GM12878 (cell line): ENCODE results near the gene PSG4. TPM values are rescaled to one million over a fixed set of nuclear protein-coding genes. Genes with fewer than 3 reads are reported as not detected.
A peak's percentile ranks its signal among the peaks of the same experiment; 100 is the strongest.
"Not testable (repeated sequence)": the region's sequence is repeated elsewhere in the genome, so short reads cannot be mapped to it uniquely, and the experiment has no call there.

Experiments
- ATAC-seq: fragments of 200-7000 bp; cut with Tn5 transposase; 3 replicates; pipeline ENCODE4 v1.9.1; 2020; ENCODE audit warnings: mild to moderate bottlenecking, moderate library complexity
- BruUV-seq: library from RNA; stranded (reverse); fragments of 400-500 nt; replicated peaks from 2 replicates; lab custom pipeline; 2021; lab: Mats Ljungman, UMichigan
- CTCF ChIA-PET: fragments of 300-600 bp; sonication (Branson Sonifier 250); formaldehyde crosslinking; extraction: SDS; loops from one replicate; lab custom pipeline; 2021; ENCODE audit warnings: inconsistent platforms; lab: Yijun Ruan, JAX
- POLR2A ChIA-PET: fragments of 350-600 bp; formaldehyde crosslinking; extraction: SDS; loops from one replicate; lab custom pipeline; 2021; ENCODE audit warnings: inconsistent platforms; lab: Charles Lee
- RAD21 ChIA-PET: fragments of 300-600 bp; sonication (Branson Sonifier 250); formaldehyde crosslinking; loops from one replicate; lab custom pipeline; 2023; ENCODE audit warnings: antibody characterized with exemption; ENCODE audit not compliant: unreplicated experiment; lab: Charles Lee
- SMC1A ChIA-PET: fragments of 300-600 bp; sonication (Branson Sonifier 250); formaldehyde crosslinking; loops from one replicate; lab custom pipeline; 2023; ENCODE audit not compliant: unreplicated experiment, uncharacterized antibody; lab: Charles Lee
- DNase-seq: peaks from one replicate; pipeline ENCODE4 v3.0.0-alpha.2; 2011; ENCODE audit warnings: low read depth, low spot score
- FAIRE-seq: peaks from 3 replicates; lab custom pipeline; 2011; peaks lifted over from hg19 to GRCh38; lab: Jason Lieb, UNC
- H2AFZ ChIP-seq: 2 replicates; pipeline ENCODE4 v1.6.0; 2011; ENCODE audit warnings: low read depth, low read length, control low read depth; ENCODE audit not compliant: control insufficient read depth
- H3K27ac ChIP-seq: 2 replicates; pipeline ENCODE4 v1.5.1; 2011; ENCODE audit warnings: control low read depth; ENCODE audit not compliant: control insufficient read depth, insufficient read depth
- H3K27me3 ChIP-seq, 2 experiments: replicated peaks in 1 of 2; 2 replicates each; pipeline versions ENCODE4 v1.6.0 to v1.6.1; 2011; ENCODE audit warnings: low read length in 1 of 2; ENCODE audit not compliant: control insufficient read depth in 2 of 2, insufficient read depth in 2 of 2
- H3K36me3 ChIP-seq, 2 experiments: 2 replicates each; pipeline ENCODE4 v1.5.1; 2011; ENCODE audit warnings: low read length in 1 of 2; ENCODE audit not compliant: control insufficient read depth in 2 of 2, insufficient read depth in 2 of 2
- H3K4me1 ChIP-seq: 2 replicates; pipeline ENCODE4 v1.6.1; 2011; ENCODE audit warnings: mild to moderate bottlenecking, low read length, moderate library complexity, mixed read lengths; ENCODE audit not compliant: control insufficient read depth, insufficient read depth
- H3K4me2 ChIP-seq: 2 replicates; pipeline ENCODE4 v1.6.0; 2011; ENCODE audit warnings: control low read depth; ENCODE audit not compliant: control insufficient read depth, insufficient read depth
- H3K4me3 ChIP-seq: fragments of 200-600 bp; sonication (generic); 2 replicates; pipeline ENCODE4 v1.5.1; 2016
- H3K79me2 ChIP-seq: 2 replicates; pipeline ENCODE4 v1.6.0; 2011; ENCODE audit warnings: low read length; ENCODE audit not compliant: control insufficient read depth, insufficient read depth
- H3K9ac ChIP-seq: 2 replicates; pipeline ENCODE4 v1.8.0; 2011; ENCODE audit warnings: low read length, control low read depth, mixed read lengths; ENCODE audit not compliant: control insufficient read depth, insufficient read depth
- H3K9me3 ChIP-seq: replicated peaks from 3 replicates; pipeline ENCODE4 v1.5.1; 2011; ENCODE audit warnings: mild to moderate bottlenecking, low read length; ENCODE audit not compliant: control insufficient read depth, insufficient read depth
- H4K20me1 ChIP-seq: 2 replicates; pipeline ENCODE4 v1.6.0; 2011; ENCODE audit not compliant: control insufficient read depth, insufficient read depth
- CTCF ChIP-seq, 3 experiments: IDR thresholded peaks in 2 of 3; conservative IDR thresholded peaks in 1 of 3; 2 replicates each; pipeline ENCODE4 v1.5.1; 2011; ENCODE audit warnings: low read depth in 3 of 3, low read length in 3 of 3, mild to moderate bottlenecking in 3 of 3, control low read depth in 2 of 3, moderate library complexity in 2 of 3, inconsistent platforms in 1 of 3, mixed read lengths in 1 of 3; ENCODE audit not compliant: control insufficient read depth in 2 of 3, insufficient read depth in 1 of 3; ENCODE audit errors: extremely low read depth in 1 of 3
- WGBS: methylation state at CpG from one replicate; pipeline ENCODE4 v1.1.6; 2016; ENCODE audit warnings: low lambda C conversion rate; ENCODE audit not compliant: insufficient replicate concordance, insufficient coverage; ENCODE audit errors: missing lambda C conversion rate; 5-methylcytosine and 5-hydroxymethylcytosine counted together
- in situ Hi-C: fragments of 300-500 bp; cut with MboI; formaldehyde crosslinking; loops from 9 replicates; pipeline ENCODE4 v1.14.3; 2018; ENCODE audit warnings: mixed read lengths
- intact Hi-C: fragments of 100-400 bp; cut with micrococcal nuclease; formaldehyde crosslinking; loops from one replicate; pipeline ENCODE4 v1.14.2; 2022; ENCODE audit not compliant: unreplicated experiment
- polyA plus RNA-seq, 11 experiments: library from polyadenylated mRNA; depleted of rRNA in 4 of 11; unstranded in 6 of 11; stranded (reverse) in 5 of 11; fragments of >200 nt; fragmentation: Nextera tagmentation in 4 of 11; fragmentation: Illumina TruSeq in 1 of 11; extraction: Ambion mirVana in 4 of 11; extraction: Trizol in 1 of 11; gene quantifications; 1 replicate in 1 of 11; 2 replicates in 10 of 11; pipeline versions ENCODE4 v1.2.1 to v1.2.3, GENCODE V29; 2011 to 2016; ENCODE audit warnings: inconsistent platforms in 2 of 11, missing spikeins in 2 of 11, low read depth in 1 of 11
- total RNA-seq, 4 experiments: library from RNA; depleted of rRNA in 3 of 4; stranded (reverse); fragments of >200 nt in 3 of 4; fragmentation: Illumina TruSeq in 1 of 4; extraction: Trizol in 1 of 4; gene quantifications; 2 replicates each; pipeline versions ENCODE4 v1.2.1 to v1.2.3, GENCODE V29; 2013 to 2021

The PSG4 gene
- total and polyA plus RNA-seq, 10 of the 15 experiments (the other 5 are each of a cell fraction or from before 2014, with no cell fraction given) = not detected

GRCh38 chr19:43181869-43182771, 23.3 kb downstream of the PSG4 start:
- ATAC-seq, intact Hi-C loops, H3K9me3 ChIP-seq, H3K4me1 ChIP-seq, H3K4me2 ChIP-seq, FAIRE-seq, H3K36me3 ChIP-seq, SMC1A ChIA-PET, H3K27me3 ChIP-seq, H3K4me3 ChIP-seq, H3K79me2 ChIP-seq, RAD21 ChIA-PET, DNase-seq, POLR2A ChIA-PET, in situ Hi-C loops, H2AFZ ChIP-seq, H3K27ac ChIP-seq, CTCF ChIA-PET, H3K9ac ChIP-seq, BruUV-seq, H4K20me1 ChIP-seq: not testable (repeated sequence)
- WGBS = 5% methylated on average over 4 of the region's 4 CpGs

- CTCF ChIA-PET, H3K4me2 ChIP-seq, H3K27me3 ChIP-seq, ATAC-seq, POLR2A ChIA-PET, H2AFZ ChIP-seq, H3K27ac ChIP-seq, FAIRE-seq, SMC1A ChIA-PET, H4K20me1 ChIP-seq, H3K9ac ChIP-seq, intact Hi-C loops, RAD21 ChIA-PET, H3K79me2 ChIP-seq, BruUV-seq, in situ Hi-C loops, H3K4me3 ChIP-seq, H3K9me3 ChIP-seq, DNase-seq, H3K36me3 ChIP-seq, H3K4me1 ChIP-seq: not testable (repeated sequence)
- 0% methylated on average over 1 of the region's 1 CpG for WGBS
- peak in 1 of 3 experiments; percentile 6; a peak in 1 of 6 replicates for TF ChIP-seq CTCF (IDR thresholded peaks at IDR 0.05 in 2 of 3, conservative IDR thresholded peaks at IDR 0.05 in 1 of 3; ENCODE audit: control insufficient read depth in 2 of 3, extremely low read depth in 1 of 3, insufficient read depth in 1 of 3, low read depth in 3 of 3, low read length in 3 of 3)
Observed at GRCh38 chr19:43179569-43180147, 25.8 kb downstream of the PSG4 start.

- H3K9me3 ChIP-seq, RAD21 ChIA-PET, in situ Hi-C loops, H3K4me1 ChIP-seq, H3K27ac ChIP-seq, CTCF ChIA-PET, DNase-seq, H3K4me3 ChIP-seq, intact Hi-C loops, ATAC-seq, H3K9ac ChIP-seq, SMC1A ChIA-PET, H3K36me3 ChIP-seq, POLR2A ChIA-PET, H3K79me2 ChIP-seq, H2AFZ ChIP-seq, H3K27me3 ChIP-seq, H3K4me2 ChIP-seq, H4K20me1 ChIP-seq, BruUV-seq, FAIRE-seq: not testable (repeated sequence)
- 16% methylated on average over 2 of the region's 3 CpGs for WGBS
Observed at GRCh38 chr19:43178577-43178976, 26.9 kb downstream of the PSG4 start.
